Measurements from ENCODE around the gene PCYOX1L.

PCYOX1L gene

DNA sequence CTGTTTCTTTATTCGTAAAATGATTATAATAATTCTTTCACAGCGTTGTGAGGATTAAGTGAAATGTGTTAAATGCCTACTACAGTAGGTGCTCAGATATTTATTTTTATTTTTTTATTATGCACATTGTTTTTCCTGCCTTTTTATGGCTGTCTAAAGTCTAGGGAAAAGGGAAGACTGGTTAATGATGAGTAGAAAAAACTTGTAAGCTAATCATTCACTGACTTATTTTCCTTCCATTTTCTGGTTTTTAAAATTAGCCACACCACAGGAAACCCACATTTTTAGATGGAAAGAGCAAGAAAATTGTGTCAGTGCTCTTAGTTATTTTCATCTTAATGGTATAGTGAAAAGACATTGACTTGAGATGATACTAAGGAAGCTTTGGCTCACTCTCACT is 3.9 kb upstream of the PCYOX1L start:
- Histone ChIP-seq H3K4me1 (peaks cover 0 to 12% (median 9%) of the 10 kb centered on the region in 4 donors), H3K4me3 (no peak overlapping the region), H3K36me3 (peaks cover 29 to 62% (median 48%) of the 10 kb centered on the region in 3 donors), H3K27me3 (no peaks in the 10 kb centered on the region), H3K9me3 (no peaks in the 10 kb centered on the region), H3K27ac (no peak overlapping the region)
- intact Hi-C loops (cut with DNase I; ENCODE audit: low total_unique reads), result no loop called here
- TF ChIP-seq, protein P1, sequence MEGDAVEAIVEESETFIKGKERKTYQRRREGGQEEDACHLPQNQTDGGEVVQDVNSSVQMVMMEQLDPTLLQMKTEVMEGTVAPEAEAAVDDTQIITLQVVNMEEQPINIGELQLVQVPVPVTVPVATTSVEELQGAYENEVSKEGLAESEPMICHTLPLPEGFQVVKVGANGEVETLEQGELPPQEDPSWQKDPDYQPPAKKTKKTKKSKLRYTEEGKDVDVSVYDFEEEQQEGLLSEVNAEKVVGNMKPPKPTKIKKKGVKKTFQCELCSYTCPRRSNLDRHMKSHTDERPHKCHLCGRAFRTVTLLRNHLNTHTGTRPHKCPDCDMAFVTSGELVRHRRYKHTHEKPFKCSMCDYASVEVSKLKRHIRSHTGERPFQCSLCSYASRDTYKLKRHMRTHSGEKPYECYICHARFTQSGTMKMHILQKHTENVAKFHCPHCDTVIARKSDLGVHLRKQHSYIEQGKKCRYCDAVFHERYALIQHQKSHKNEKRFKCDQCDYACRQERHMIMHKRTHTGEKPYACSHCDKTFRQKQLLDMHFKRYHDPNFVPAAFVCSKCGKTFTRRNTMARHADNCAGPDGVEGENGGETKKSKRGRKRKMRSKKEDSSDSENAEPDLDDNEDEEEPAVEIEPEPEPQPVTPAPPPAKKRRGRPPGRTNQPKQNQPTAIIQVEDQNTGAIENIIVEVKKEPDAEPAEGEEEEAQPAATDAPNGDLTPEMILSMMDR (IDR thresholded peaks at IDR 0.05), result no peak
- DNase-seq, result no peak

DNA sequence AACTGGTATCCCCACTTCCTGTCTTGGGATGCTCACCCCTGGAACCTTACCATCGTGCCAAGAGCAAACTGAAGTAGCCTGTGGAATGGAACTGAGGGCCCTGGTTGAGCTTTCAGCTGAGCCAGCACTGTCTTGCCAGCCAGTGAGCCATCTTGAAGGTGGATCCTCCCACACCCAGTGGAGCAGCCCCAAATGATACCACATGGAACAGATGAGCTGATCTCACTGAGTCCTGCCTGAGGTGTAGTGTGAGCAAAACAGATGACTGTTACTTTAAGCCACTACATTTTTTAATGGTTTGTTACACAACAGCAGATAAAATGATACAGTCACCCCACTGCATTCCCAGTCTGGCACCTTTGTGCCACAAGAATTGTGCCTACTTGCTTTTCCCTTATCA is 2.2 kb upstream of the PCYOX1L start:
- TF ChIP-seq, protein P1 (IDR thresholded peaks at IDR 0.05), result no peak
- intact Hi-C loops (cut with DNase I; ENCODE audit: low total_unique reads), result no loop called here
- Histone ChIP-seq H3K4me1 (peaks cover 0 to 12% (median 9%) of the 10 kb centered on the region in 4 donors), H3K9me3 (no peaks in the 10 kb centered on the region), H3K27ac (no peak overlapping the region), H3K36me3 (peaks cover 11 to 44% (median 30%) of the 10 kb centered on the region in 3 donors), H3K27me3 (no peaks in the 10 kb centered on the region), H3K4me3 (no peak overlapping the region)
- DNase-seq, result no peak

DNA sequence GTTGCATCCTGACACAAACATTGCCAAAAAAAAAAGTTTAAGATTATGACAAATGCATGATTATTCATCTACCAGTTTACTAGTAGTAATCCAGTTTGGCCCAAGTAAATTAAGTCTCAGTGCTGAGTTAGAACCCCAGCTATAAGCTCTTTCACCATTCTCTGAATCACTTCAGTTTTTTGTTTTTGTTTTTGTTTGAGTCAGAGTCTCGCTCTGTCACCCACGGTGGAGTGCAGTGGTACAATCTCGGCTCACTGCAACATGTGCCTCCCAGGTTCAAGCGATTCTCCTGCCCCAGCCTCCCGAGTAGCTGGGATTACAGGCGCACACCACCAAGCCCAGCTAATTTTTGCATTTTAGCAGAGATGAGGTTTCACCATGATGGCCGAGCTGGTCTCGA is 1.5 kb upstream of the PCYOX1L start:
- Histone ChIP-seq H3K27ac (no peak overlapping the region), H3K36me3 (peaks cover 6 to 37% (median 23%) of the 10 kb centered on the region in 3 donors), H3K27me3 (no peaks in the 10 kb centered on the region), H3K9me3 (no peaks in the 10 kb centered on the region), H3K4me1 (peaks cover 0 to 12% (median 9%) of the 10 kb centered on the region in 4 donors), H3K4me3 (no peak overlapping the region)
- TF ChIP-seq, protein P1 (IDR thresholded peaks at IDR 0.05), result no peak
- DNase-seq, result no peak
- intact Hi-C loops (cut with DNase I; ENCODE audit: low total_unique reads), result no loop called here

DNA sequence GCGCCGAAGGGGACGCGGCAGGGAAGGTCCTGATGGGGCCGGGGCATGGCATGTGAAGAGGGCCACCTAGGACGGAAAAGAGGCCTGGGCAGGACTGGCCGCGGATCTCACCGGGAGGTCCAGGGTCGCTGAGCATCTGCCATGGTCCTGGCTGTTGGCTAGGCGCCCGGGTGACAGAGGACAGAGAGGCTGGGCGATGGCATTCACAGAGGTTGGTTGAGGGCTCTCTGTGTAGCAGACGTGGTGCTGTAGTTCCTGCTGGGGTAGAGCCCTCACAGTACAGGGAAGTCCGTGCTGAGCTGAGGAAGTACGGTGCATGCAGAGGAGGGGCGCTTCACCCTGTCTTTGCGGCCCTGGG is 427 bp downstream of the PCYOX1L start:
- Histone ChIP-seq H3K4me1 (peaks cover 0 to 12% (median 9%) of the 10 kb centered on the region in 4 donors), H3K36me3 (peaks cover 0 to 18% (median 5%) of the 10 kb centered on the region in 3 donors), H3K9me3 (no peaks in the 10 kb centered on the region), H3K4me3 (peak overlapping the region; percentile 62 to 76), H3K27me3 (no peaks in the 10 kb centered on the region), H3K27ac (peak overlapping the region; percentile 49 to 73)
- intact Hi-C loops (cut with DNase I; ENCODE audit: low total_unique reads), result no loop called here
- DNase-seq, result peak in 1 of 2 donors; percentile 77
- TF ChIP-seq, protein P1 (IDR thresholded peaks at IDR 0.05), result no peak

DNA sequence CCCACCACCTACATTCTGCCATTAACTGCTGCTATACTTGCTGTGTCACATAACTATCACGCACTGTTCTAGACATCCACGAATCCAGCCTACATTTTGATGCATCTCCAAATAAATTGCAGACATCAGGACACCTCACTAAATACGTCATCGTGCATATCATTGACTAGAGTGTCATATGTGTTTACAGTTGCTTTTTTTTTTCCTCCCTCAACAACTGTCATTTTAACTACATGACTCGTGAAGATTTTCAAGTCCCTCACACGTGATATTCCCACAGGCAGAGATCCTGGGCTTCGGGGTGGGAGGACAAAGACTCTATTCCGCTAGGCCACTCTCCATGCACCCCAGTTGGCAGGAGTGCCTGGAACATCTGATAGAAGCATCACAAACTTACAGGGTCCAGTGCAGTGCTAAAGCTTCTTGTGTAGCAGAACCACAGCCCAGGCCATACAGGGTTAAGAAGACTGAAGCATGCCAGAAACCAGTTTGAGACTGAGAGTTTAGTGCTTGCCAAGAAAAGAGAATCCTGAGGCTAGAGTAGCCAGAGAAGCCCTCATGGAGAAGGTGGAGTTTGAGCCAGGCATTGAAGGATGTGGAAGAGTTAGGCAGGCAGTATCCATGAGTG is 1.1 kb downstream of the PCYOX1L start:
- no peaks in the 10 kb centered on the region for H3K9me3 ChIP-seq
- H3K4me1 ChIP-seq, result peaks cover 0 to 12% (median 9%) of the 10 kb centered on the region in 4 donors
- no peak overlapping the region for H3K4me3 ChIP-seq
- TF ChIP-seq, protein P1 (IDR thresholded peaks at IDR 0.05), result no peak
- no peaks in the 10 kb centered on the region for H3K27me3 ChIP-seq
- no peak for DNase-seq
- intact Hi-C loops (cut with DNase I; ENCODE audit: low total_unique reads), result no loop called here
- peaks cover 0 to 13% (median 0%) of the 10 kb centered on the region in 3 donors for H3K36me3 ChIP-seq
- no peak overlapping the region for H3K27ac ChIP-seq
